Adrenal gland (tissue), 12 donors: ENCODE measurements around the gene EXTL1. TPM values are rescaled to one million over a fixed set of nuclear protein-coding genes. Genes with fewer than 3 reads are reported as not detected.

Experiments
- DNase-seq, 7 donors: peaks; one replicate each; pipeline ENCODE4 v3.0.0-alpha.2; 2019 to 2020
- H3K27ac ChIP-seq, 5 donors: fragments of 200-600 bp; sonication (generic) in 4 of 5; 1 replicate in 3 of 5; 2 replicates in 2 of 5; pipeline versions ENCODE4 v1.5.1 to v1.8.0; 2016 to 2020; ENCODE audit warnings: mild to moderate bottlenecking in 1 of 5
- H3K27me3 ChIP-seq: fragments of 200-600 bp; 2 replicates; pipeline ENCODE4 v1.8.0; 2021
- H3K36me3 ChIP-seq, 2 donors: fragments of 200-600 bp; replicated peaks in 1 of 2; 1 replicate in 1 of 2; 2 replicates in 1 of 2; pipeline versions ENCODE4 v1.5.1 to v1.8.0; 2018 to 2022
- H3K4me1 ChIP-seq, 2 donors: fragments of 200-600 bp; replicated peaks in 1 of 2; 1 replicate in 1 of 2; 2 replicates in 1 of 2; pipeline versions ENCODE4 v1.5.1 to v1.8.0; 2018 to 2021
- H3K4me3 ChIP-seq, 4 donors: fragments of 200-600 bp; sonication (generic) in 3 of 4; one replicate each; pipeline ENCODE4 v1.5.1; 2016 to 2018
- H3K9me3 ChIP-seq, 3 donors: fragments of 200-600 bp; sonication (generic) in 1 of 3; replicated peaks in 1 of 3; 1 replicate in 2 of 3; 2 replicates in 1 of 3; pipeline versions ENCODE4 v1.5.1 to v1.8.0; 2016 to 2021
- POLR2A ChIP-seq, 2 donors: fragments of 450-650 bp; IDR thresholded peaks; one replicate each; pipeline ENCODE4 v1.6.1; 2017; ENCODE audit warnings: antibody characterized with exemption in 2 of 2, mild to moderate bottlenecking in 2 of 2, moderate library complexity in 1 of 2
- WGBS, 4 donors: extraction: QIAGEN DNeasy Blood & Tissue Kit in 2 of 4; methylation state at CpG; one replicate each; pipeline versions ENCODE4 v1.1.5 to v1.1.7; 2013 to 2017; 5-methylcytosine and 5-hydroxymethylcytosine counted together
- intact Hi-C, 2 donors: fragments of 100-400 bp; cut with DNase I; formaldehyde crosslinking; loops; one replicate each; pipeline versions ENCODE4 v1.14.1 to v1.15.0; 2022 to 2023
- polyA plus RNA-seq, 3 donors: library from polyadenylated mRNA; stranded (reverse); fragments of 200-250 nt in 2 of 3; fragments of 350-450 nt in 1 of 3; fragmentation: Illumina TruSeq in 1 of 3; extraction: RNeasy Lipid Tissue Mini Kit (QIAGEN cat#74804) in 1 of 3; gene quantifications; one replicate each; pipeline ENCODE4 v1.2.3, GENCODE V29; 2013 to 2014
- total RNA-seq, 9 donors: library from RNA; depleted of rRNA in 4 of 9; stranded (reverse); fragments of >200 nt in 4 of 9; fragments of 120-200 nt in 1 of 9; fragmentation: NEBNext Ultra II Directional in 1 of 9; extraction: Animal tissue kit (Norgen Biotek cat#: 25700) in 1 of 9; gene quantifications; one replicate each; pipeline versions ENCODE4 v1.1.0 to v1.2.4, GENCODE V29; 2013 to 2023
- TF ChIP-seq, protein P1 (sequence below), 6 experiments: fragments of 450-650 bp in 4 of 6; fragments of 200-600 bp in 2 of 6; sonication (generic) in 1 of 6; IDR thresholded peaks; 1 replicate in 5 of 6; 2 replicates in 1 of 6; pipeline versions ENCODE4 v1.5.1 to v1.8.0; 2016 to 2021; ENCODE audit warnings: antibody characterized with exemption in 6 of 6, mild to moderate bottlenecking in 2 of 6, moderate library complexity in 1 of 6
- donor health status: healthy with polysubstance abuse.
- donor health status: Bipolar disorder and iron deficiency.
- donor health status: DM: yes; HTN: yes; CAD: no.
- donor health status: DM: no; HTN: no; CAD: no.
- donor health status: DM: no; HTN: no; CAD: no.
- donor health status: DM: yes; HTN: yes; CAD: no.

EXTL1 gene
- total and polyA plus RNA-seq, 12 donors = 0.31 to 6.5 (median 1.9) TPM

GRCh38 chr1:26041978-26042377 lies 20.4 kb downstream of the EXTL1 start:
- TF ChIP-seq, protein P1, sequence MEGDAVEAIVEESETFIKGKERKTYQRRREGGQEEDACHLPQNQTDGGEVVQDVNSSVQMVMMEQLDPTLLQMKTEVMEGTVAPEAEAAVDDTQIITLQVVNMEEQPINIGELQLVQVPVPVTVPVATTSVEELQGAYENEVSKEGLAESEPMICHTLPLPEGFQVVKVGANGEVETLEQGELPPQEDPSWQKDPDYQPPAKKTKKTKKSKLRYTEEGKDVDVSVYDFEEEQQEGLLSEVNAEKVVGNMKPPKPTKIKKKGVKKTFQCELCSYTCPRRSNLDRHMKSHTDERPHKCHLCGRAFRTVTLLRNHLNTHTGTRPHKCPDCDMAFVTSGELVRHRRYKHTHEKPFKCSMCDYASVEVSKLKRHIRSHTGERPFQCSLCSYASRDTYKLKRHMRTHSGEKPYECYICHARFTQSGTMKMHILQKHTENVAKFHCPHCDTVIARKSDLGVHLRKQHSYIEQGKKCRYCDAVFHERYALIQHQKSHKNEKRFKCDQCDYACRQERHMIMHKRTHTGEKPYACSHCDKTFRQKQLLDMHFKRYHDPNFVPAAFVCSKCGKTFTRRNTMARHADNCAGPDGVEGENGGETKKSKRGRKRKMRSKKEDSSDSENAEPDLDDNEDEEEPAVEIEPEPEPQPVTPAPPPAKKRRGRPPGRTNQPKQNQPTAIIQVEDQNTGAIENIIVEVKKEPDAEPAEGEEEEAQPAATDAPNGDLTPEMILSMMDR (IDR thresholded peaks at IDR 0.05) = no peak
- no peak for TF ChIP-seq POLR2A (IDR thresholded peaks at IDR 0.05)
- Histone ChIP-seq H3K36me3 (no peaks in the 10 kb centered on the region), H3K9me3 (no peaks in the 10 kb centered on the region), H3K4me1 (peaks cover 0 to 10% of the 10 kb centered on the region in 2 donors), H3K27me3 (peaks cover 25% of the 10 kb centered on the region), H3K27ac (no peak overlapping the region), H3K4me3 (no peak overlapping the region)
- intact Hi-C loops = loop anchor here in 1 of 2 donors (5.0 kb wide), 1 partner anchor 110 kb away; no protein-coding TSS in a partner anchor
- DNase-seq = no peak
- WGBS, 4 donors = 64 to 83% (median 69%) methylated on average over 4 of the region's 4 CpGs

DNA sequence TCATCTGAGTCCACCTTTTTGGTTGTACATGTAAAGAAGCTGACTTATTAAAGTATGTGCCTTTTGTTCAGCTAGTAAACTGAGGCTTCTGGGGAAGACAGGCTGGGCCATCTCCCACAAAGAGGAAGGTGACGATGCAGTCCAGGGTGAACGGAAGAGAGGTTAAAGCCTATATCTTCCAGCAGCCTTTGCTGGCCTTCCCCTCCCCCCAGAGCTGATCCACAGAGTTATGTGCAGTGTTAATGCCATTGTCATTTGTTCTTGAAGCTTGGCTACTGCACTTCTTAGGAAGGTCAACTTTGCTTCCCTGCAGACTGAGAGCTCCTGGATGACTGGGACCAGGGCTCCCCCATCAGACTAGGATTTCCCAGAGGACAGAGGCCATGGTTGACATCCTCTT lies 22.2 kb downstream of the EXTL1 start:
- intact Hi-C loops = loop anchor here in 1 of 2 donors (5.0 kb wide), 1 partner anchor 109 kb away; no protein-coding TSS in a partner anchor
- H3K4me1 ChIP-seq = peaks cover 0 to 10% of the 10 kb centered on the region in 2 donors
- H3K27me3 ChIP-seq = peaks cover 33% of the 10 kb centered on the region
- 78 to 96% (median 82%) methylated on average over 2 of the region's 2 CpGs for WGBS, 4 donors
- no peak overlapping the region for H3K4me3 ChIP-seq
- no peaks in the 10 kb centered on the region for H3K9me3 ChIP-seq
- DNase-seq = no peak
- no peak overlapping the region for H3K27ac ChIP-seq
- no peaks in the 10 kb centered on the region for H3K36me3 ChIP-seq
- TF ChIP-seq POLR2A (IDR thresholded peaks at IDR 0.05) = no peak
- TF ChIP-seq, protein P1 (IDR thresholded peaks at IDR 0.05) = no peak

DNA sequence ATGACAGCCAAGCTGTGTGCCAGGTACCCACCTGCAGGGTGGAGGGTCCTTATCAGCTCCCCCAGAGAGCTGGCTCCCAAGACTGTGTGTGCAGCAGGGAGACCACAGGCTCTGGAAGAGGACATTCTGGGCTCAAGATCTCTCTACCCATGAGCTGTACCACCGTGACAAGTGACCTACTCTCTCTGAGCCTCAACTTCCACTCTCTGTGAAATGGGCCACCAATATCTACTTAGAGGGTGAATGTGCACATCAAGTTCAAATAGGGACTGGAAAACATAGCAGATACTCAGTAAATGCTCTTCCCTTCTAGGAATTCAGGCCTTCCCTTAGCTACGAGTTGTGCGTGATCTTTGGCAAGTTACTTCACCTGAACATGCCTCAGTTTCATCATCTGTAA lies 22.8 kb downstream of the EXTL1 start:
- Histone ChIP-seq H3K9me3 (no peaks in the 10 kb centered on the region), H3K27ac (no peak overlapping the region), H3K4me1 (peaks cover 0 to 11% of the 10 kb centered on the region in 2 donors), H3K4me3 (no peak overlapping the region), H3K27me3 (peaks cover 33% of the 10 kb centered on the region), H3K36me3 (no peaks in the 10 kb centered on the region)
- intact Hi-C loops = loop anchor here in 1 of 2 donors (5.0 kb wide), 1 partner anchor 108 kb away; no protein-coding TSS in a partner anchor
- WGBS, 4 donors = 89 to 97% (median 93%) methylated on average over 3 of the region's 3 CpGs
- no peak for DNase-seq
- TF ChIP-seq, protein P1 (IDR thresholded peaks at IDR 0.05) = no peak
- no peak for TF ChIP-seq POLR2A (IDR thresholded peaks at IDR 0.05)

DNA sequence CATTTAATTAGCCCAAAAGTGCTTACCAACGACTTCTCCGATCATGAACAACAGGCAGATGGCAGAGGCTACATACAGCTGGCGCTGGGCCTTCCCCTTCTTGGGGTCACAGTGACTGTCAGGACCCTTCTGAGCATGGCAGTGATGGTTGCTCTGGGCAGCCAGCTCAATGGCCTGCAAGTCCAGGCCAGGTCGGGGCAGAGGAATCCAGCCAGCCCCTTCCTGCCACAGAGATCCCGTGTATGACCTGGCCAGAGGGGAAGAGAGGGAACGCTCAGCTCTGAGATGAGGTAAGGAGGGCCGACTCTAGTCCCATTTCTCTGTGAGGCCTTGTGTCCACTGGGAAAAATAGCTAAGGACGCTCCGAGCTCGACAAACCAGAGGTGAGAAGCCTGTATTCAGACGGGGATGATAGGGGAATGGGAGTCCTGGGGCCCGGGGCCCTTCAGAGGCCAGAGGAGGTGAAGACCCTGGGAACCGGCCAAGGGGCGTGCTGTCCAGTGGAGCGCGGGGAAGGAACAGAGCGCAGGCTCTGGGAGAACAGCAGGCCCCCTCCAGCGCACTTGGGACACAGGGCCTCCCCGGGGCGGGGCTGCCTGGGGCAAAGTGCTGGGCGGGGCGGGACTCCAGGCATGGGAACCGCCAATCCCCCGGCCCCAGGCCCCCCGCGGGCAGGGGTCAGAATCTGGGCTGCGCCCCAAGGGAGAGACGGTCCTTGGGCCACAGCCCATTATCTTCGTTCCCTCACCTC lies 23.6 kb downstream of the EXTL1 start:
- intact Hi-C loops = loop anchor here in 1 of 2 donors (5.0 kb wide), 1 partner anchor 107 kb away; no protein-coding TSS in a partner anchor
- Histone ChIP-seq H3K27ac (no peak overlapping the region), H3K4me1 (peaks cover 0 to 14% of the 10 kb centered on the region in 2 donors), H3K27me3 (peaks cover 33% of the 10 kb centered on the region), H3K36me3 (no peaks in the 10 kb centered on the region), H3K9me3 (no peaks in the 10 kb centered on the region), H3K4me3 (peak overlapping the region in 1 of 4 donors; percentile 38)
- TF ChIP-seq, protein P1 (IDR thresholded peaks at IDR 0.05) = no peak
- TF ChIP-seq POLR2A (IDR thresholded peaks at IDR 0.05) = no peak
- WGBS, 4 donors = 47 to 65% (median 55%) methylated on average over 18 to 29 of the region's 29 CpGs
- DNase-seq = no peak
